ENCODE measurements around the gene CPT1B. TPM values are rescaled to one million over a fixed set of nuclear protein-coding genes. Genes with fewer than 3 reads are reported as not detected.

Gene CPT1B
- total RNA-seq, 1 donor from 2014 or later: 32.7 TPM

- Mint-ChIP-seq H3K27ac (ENCODE audit: unreplicated experiment) (no peak overlapping the region), H3K4me3 (ENCODE audit: unreplicated experiment) (no peak overlapping the region), H3K27me3 (ENCODE audit: low read depth, unreplicated experiment) (peaks cover 73% of the 10 kb centered on the region), H3K9me3 (ENCODE audit: unreplicated experiment) (peaks cover 2% of the 10 kb centered on the region), H3K4me1 (ENCODE audit: low read depth, unreplicated experiment) (no peaks in the 10 kb centered on the region), H3K36me3 (ENCODE audit: low read depth, unreplicated experiment) (no peaks in the 10 kb centered on the region)
- Histone ChIP-seq H3K9me3 (ENCODE audit: insufficient read depth, low read depth, low read length) (no peaks in the 10 kb centered on the region), H3K27ac (ENCODE audit: low read depth, low read length) (no peak overlapping the region), H3K27me3 (ENCODE audit: insufficient read depth, low read length) (peaks cover 11% of the 10 kb centered on the region), H3K9ac (ENCODE audit: low read length) (no peak overlapping the region), H3K4me3 (ENCODE audit: insufficient read depth, low read depth, low read length) (no peak overlapping the region), H3K4me1 (ENCODE audit: insufficient read depth, low read length) (no peaks in the 10 kb centered on the region), H3K4me2 (ENCODE audit: low read length) (no peak overlapping the region), H4K20me1 (ENCODE audit: insufficient read depth, low read length) (no peaks in the 10 kb centered on the region), H2AFZ (ENCODE audit: low read depth, low read length) (no peak overlapping the region), H3K79me2 (ENCODE audit: insufficient read depth, low read length) (no peaks in the 10 kb centered on the region), H3K36me3 (ENCODE audit: insufficient read depth, low read length) (no peaks in the 10 kb centered on the region)
- no peak for TF ChIP-seq EZH2 (IDR thresholded peaks at IDR 0.05; ENCODE audit: insufficient read depth, low read length)
- DNase-seq (ENCODE audit: low read depth) (no peak), FAIRE-seq (no peak)
These were observed 32.4 kb upstream of the CPT1B start for GRCh38 chr22:50610581-50610980.

DNA sequence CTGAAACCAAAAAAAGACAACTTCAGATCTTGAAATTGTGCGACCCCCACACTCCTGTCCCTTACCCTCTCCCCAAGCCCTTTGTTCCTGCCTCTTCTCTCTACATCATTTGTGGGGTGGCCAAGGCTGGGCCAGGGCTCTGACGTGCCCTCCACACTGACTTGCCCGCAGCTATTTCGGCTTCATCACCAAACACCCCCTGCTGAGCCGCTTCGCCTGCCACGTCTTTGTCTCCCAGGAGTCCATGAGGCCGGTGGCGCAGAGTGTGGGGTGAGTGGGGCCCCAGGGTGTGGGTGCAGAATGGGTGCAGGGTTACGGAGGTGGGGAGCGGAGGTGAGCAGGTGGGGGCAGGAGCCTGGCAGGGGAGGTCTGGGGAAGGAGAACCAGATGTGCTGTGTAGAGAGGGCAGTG lies 31.8 kb upstream of the CPT1B start:
- no peaks in the 10 kb centered on the region for H3K4me1 Mint-ChIP-seq (ENCODE audit: low read depth, unreplicated experiment)

DNA sequence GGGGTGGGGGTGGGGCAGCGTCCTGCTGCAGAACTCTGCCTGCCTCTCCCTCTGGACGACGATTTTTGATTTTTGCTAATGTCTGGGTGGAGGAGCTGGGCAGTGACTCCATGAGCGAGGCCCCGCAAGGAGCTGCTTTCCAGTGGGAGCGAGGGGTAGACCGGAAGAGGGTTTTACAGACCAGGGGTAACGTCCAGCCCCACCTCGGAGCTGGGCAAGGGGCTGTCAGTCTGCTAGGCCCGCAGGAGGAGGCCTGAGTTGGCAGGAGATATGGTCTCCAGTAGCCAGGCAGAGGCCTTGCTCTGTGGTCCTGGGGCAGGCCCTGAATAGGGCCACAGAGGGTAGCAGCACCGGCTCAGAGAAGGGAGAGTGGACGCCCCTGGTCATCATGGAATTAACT lies 31.4 kb upstream of the CPT1B start:
- TF ChIP-seq, protein P1, sequence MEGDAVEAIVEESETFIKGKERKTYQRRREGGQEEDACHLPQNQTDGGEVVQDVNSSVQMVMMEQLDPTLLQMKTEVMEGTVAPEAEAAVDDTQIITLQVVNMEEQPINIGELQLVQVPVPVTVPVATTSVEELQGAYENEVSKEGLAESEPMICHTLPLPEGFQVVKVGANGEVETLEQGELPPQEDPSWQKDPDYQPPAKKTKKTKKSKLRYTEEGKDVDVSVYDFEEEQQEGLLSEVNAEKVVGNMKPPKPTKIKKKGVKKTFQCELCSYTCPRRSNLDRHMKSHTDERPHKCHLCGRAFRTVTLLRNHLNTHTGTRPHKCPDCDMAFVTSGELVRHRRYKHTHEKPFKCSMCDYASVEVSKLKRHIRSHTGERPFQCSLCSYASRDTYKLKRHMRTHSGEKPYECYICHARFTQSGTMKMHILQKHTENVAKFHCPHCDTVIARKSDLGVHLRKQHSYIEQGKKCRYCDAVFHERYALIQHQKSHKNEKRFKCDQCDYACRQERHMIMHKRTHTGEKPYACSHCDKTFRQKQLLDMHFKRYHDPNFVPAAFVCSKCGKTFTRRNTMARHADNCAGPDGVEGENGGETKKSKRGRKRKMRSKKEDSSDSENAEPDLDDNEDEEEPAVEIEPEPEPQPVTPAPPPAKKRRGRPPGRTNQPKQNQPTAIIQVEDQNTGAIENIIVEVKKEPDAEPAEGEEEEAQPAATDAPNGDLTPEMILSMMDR (IDR thresholded peaks at IDR 0.05; ENCODE audit: insufficient read depth, low read depth, low read length): no peak
- no peak for TF ChIP-seq EZH2 (IDR thresholded peaks at IDR 0.05; ENCODE audit: insufficient read depth, low read length)
- Histone ChIP-seq H3K27ac (ENCODE audit: low read depth, low read length) (no peak overlapping the region), H3K9me3 (ENCODE audit: insufficient read depth, low read depth, low read length) (no peaks in the 10 kb centered on the region), H3K4me1 (ENCODE audit: insufficient read depth, low read length) (no peaks in the 10 kb centered on the region), H3K4me3 (ENCODE audit: insufficient read depth, low read depth, low read length) (no peak overlapping the region), H3K4me2 (ENCODE audit: low read length) (no peak overlapping the region), H3K9ac (ENCODE audit: low read length) (no peak overlapping the region), H3K79me2 (ENCODE audit: insufficient read depth, low read length) (no peaks in the 10 kb centered on the region), H4K20me1 (ENCODE audit: insufficient read depth, low read length) (no peaks in the 10 kb centered on the region), H3K27me3 (ENCODE audit: insufficient read depth, low read length) (peaks cover 11% of the 10 kb centered on the region), H2AFZ (ENCODE audit: low read depth, low read length) (no peak overlapping the region), H3K36me3 (ENCODE audit: insufficient read depth, low read length) (no peaks in the 10 kb centered on the region)
- Mint-ChIP-seq H3K36me3 (ENCODE audit: low read depth, unreplicated experiment) (no peaks in the 10 kb centered on the region), H3K4me1 (ENCODE audit: low read depth, unreplicated experiment) (no peaks in the 10 kb centered on the region), H3K9me3 (ENCODE audit: unreplicated experiment) (peaks cover 2% of the 10 kb centered on the region), H3K27ac (ENCODE audit: unreplicated experiment) (no peak overlapping the region), H3K27me3 (ENCODE audit: low read depth, unreplicated experiment) (peaks cover 75% of the 10 kb centered on the region), H3K4me3 (ENCODE audit: unreplicated experiment) (no peak overlapping the region)
- no peak for FAIRE-seq
- no peak for DNase-seq (ENCODE audit: low read depth)

More for the DNA sequence above, 31.8 kb upstream of the CPT1B start:
- Histone ChIP-seq H3K4me3 (ENCODE audit: insufficient read depth, low read depth, low read length) (no peak overlapping the region), H4K20me1 (ENCODE audit: insufficient read depth, low read length) (no peaks in the 10 kb centered on the region), H3K27ac (ENCODE audit: low read depth, low read length) (no peak overlapping the region), H3K4me2 (ENCODE audit: low read length) (no peak overlapping the region), H3K79me2 (ENCODE audit: insufficient read depth, low read length) (no peaks in the 10 kb centered on the region), H2AFZ (ENCODE audit: low read depth, low read length) (no peak overlapping the region), H3K36me3 (ENCODE audit: insufficient read depth, low read length) (no peaks in the 10 kb centered on the region), H3K9me3 (ENCODE audit: insufficient read depth, low read depth, low read length) (no peaks in the 10 kb centered on the region), H3K9ac (ENCODE audit: low read length) (no peak overlapping the region), H3K27me3 (ENCODE audit: insufficient read depth, low read length) (peaks cover 11% of the 10 kb centered on the region), H3K4me1 (ENCODE audit: insufficient read depth, low read length) (no peaks in the 10 kb centered on the region)
- DNase-seq (ENCODE audit: low read depth) (no peak), FAIRE-seq (no peak)
- no peaks in the 10 kb centered on the region for H3K36me3 Mint-ChIP-seq (ENCODE audit: low read depth, unreplicated experiment)
- H3K9me3 Mint-ChIP-seq (ENCODE audit: unreplicated experiment): peaks cover 2% of the 10 kb centered on the region
- TF ChIP-seq, protein P1 (IDR thresholded peaks at IDR 0.05; ENCODE audit: insufficient read depth, low read depth, low read length): no peak
- TF ChIP-seq EZH2 (IDR thresholded peaks at IDR 0.05; ENCODE audit: insufficient read depth, low read length): no peak
- H3K27me3 Mint-ChIP-seq (ENCODE audit: low read depth, unreplicated experiment): peaks cover 75% of the 10 kb centered on the region
- peak overlapping the region; percentile 41 for H3K27ac Mint-ChIP-seq (ENCODE audit: unreplicated experiment)
- no peak overlapping the region for H3K4me3 Mint-ChIP-seq (ENCODE audit: unreplicated experiment)
